Measurements from ENCODE around the gene IL9.

Gene IL9

DNA sequence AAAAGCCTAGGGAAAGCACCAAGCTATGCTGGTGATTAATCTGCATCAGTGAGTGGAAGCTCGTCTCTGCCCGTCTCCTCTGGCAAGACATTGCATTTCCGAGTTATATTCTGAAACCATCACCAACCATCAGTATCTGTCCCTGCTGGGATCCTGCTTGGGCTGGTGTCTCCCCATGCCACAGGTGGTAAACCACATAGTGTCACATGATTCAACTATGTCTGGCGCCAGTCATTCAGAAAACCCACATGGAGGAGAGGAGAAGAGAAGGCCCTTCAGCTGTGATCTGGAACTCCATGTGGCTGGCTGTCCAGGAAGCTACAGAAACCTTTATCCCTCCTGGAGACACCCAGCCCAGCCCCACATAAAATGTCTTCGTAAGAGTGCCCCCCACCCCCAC is 4.8 kb downstream of the IL9 start:
- DNase-seq, result no peak

DNA sequence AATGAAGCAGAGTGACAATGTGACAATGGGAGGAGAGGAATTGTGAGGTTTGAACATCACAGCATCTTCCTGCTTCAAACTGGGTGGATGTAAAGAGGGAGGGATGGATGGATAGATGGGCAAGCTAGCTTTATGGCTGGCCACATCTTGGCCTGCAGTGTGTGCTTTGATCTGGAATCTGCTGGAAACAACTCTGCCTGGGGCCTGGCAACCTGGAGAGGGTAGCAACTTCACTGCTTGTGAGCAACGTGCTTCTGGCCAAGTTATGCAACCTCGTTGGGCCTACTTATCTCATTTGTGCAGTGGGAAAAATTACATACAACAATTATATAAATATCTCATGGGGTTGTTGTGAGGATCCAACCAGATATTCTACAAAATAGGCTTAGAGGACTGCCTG is 5.3 kb downstream of the IL9 start:
- DNase-seq, result no peak

DNA sequence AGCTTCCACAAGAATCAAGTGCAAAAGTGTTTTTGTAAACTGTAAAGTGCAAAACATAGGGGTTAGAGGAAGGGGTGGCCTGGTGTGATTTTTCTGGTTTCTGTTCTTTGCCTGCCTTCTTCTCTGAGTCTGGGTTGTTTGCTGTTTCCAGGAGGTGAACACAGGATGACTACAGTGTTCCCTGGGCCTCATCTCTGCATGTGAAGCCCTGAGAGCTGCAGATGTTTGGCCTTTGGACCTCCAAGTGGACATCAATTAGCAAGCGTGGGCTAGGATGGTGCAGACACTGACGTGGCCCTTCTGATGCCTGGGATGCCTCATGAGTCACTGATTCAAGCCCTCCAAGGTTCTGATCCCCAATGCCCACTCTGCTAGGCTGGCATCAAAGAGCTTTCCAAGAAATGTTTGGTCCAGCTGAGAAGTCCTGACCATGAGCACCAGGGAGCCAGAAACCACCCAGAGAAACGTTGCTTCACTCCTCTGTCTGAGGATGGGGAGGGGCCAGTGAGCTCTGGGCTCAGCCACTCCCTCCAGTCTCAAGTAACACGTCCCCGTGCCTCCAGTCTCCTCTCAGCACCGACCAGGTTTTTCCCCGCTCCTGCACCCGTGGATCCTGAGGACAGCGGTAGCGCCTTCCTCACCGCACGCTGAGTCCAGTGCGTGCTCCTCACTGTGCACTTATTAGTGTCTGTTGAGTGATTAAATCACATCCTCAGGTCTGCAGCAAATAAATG is 7.6 kb downstream of the IL9 start:
- DNase-seq, result no peak

DNA sequence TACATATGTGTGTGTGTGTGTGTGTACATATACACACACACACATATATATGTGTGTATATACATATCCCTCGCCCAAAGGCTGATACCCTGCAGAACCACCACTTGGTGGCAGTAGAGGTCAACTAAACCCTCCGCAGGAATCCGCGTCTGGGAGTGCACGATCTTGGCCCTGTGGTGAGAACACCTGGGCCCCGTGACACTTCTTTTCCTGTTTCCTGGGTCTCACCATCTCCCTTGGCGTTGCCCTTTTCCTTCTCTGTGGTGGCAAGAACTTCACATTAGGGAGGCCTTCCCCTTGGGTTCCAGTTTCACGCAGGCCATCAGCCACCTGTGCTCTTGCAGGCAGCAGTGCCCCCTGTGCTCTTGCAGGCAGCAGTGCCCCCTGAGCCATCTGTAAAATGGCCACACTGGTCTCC is 8.2 kb downstream of the IL9 start:
- DNase-seq, result peak; percentile 30

DNA sequence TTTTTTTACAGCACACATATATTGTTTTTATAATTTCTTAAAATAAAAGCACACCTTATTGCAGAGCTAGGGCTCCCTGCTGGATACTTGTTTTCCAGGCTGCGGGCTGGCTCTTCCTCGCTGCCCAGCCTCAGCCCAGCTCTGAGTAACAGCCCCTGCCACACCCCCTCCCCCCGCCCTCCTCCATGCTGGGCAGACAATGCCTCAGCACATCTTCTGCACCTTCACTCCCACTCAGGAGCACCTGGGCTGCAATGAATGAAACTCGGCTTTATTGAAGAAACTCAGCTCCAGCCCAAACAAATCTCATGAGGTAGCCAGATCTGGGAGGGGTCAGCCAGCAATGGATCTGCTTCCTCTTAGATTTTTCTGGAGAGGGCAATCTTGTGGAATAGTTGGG is 9.5 kb downstream of the IL9 start:
- no peak for DNase-seq

DNA sequence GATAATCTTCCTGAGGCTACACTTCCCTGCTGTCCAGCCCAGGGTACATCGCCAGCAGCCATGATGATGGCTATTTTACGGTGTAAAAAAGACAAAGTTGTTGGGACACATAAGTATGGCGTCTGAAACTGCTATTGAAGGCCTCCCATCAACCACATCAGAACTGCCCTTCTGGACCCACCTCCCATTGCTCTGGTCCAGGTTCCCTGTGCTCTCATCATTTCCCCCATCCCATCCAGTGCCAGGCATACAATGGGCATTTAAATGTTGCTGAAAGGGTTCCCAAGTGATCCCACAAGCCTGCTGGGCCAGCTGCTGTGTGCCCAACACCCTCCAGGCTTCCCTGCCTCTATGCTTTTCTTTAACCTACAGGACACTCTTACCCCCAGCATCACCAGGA is 10.6 kb downstream of the IL9 start:
- DNase-seq, result no peak

DNA sequence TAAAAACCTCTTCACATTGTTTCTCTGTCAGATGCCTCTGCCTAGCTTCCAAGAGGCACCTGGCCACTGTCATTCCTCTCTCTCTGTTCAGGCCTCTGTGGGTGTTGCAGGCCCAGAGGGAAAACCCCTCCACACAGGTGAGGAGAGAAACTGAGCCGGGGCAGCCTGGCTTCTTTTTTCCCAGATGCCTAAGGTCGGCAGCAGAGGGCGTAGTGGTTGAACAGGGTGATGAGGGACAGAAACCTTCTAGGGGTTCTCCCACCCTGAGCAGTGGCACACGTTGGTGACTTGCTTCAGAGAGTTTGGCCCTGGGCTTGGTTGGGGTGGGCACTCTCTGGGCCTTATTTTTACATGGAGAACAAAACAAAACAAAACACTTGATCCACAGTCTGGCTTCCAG is 12.2 kb downstream of the IL9 start:
- no peak for DNase-seq

DNA sequence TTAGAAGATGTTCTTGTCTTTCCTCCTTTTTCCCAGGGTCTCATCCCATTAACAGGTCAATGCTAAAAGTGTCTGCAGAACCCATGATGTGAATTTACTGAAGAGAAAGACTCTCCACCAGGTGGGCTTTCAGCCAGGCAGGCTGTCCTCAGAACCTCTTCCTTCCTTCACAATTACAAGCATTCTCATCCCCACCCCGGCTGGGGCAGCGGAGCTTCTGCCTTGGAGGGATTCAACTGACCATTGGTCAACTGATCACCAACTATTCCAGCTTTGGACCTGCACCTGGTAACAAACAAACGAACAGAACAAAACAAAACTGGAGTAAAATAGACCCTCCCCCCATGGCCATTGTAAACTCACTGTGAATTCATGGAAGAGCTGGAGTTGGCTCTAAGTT is 12.6 kb downstream of the IL9 start:
- DNase-seq, result no peak

DNA sequence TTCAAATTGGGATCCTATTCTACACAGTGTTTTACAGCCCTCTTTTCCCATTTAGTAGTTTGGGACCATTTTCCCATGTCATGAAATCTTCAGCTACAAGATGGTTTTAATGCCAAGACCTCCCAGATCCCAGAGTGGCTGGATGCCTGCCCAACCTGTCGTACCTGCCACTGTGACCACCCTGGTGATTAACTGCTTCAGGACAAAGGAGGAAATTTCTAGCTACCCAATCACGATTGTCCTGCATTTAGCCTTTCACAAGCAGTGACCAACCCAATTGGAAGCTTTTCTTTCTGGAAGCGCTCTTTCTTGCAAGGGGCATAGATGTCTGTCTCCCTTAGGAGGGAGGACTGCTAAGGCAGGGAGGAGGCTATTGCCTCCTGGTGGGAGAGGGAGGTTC is 13.8 kb downstream of the IL9 start:
- DNase-seq, result no peak

DNA sequence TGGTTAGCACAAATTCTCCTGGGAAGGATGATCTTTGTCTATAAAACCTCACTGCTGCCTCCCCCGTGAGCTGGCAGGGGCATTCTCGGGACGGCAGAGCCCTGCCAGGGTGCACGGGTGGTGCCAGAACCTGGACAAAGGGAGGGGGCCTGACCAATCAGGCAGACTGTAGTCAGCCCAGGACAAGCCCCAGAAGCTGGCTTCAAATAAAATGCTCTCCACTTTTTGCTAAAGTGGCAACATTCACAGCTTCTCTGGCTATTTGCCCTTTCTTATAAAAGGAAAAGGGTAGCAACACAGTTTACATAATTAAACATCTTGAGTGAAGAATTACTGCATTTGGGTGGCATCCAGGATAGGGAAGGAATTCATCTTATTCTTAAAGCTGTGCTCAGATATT is 14.4 kb downstream of the IL9 start:
- no peak for DNase-seq

DNA sequence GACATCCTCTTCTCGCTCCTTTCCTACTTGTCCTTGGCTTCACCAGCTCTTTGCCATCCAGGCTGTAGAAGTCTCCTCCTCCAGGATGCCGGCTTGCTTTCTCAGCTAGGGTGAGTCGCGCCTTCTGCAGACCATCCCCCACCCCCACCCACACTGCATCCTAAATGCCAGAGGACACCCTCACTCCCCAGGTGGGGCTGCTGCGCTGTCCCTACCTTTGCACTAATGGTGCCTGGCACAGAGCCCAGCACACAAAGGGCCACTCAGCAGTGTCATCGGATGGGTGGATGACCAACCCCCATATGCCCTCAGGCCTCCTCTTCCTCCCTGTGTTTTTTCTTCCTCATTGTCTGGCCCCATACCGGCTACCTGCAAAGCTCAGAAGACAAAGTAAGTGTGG is 14.8 kb downstream of the IL9 start:
- DNase-seq, result no peak

DNA sequence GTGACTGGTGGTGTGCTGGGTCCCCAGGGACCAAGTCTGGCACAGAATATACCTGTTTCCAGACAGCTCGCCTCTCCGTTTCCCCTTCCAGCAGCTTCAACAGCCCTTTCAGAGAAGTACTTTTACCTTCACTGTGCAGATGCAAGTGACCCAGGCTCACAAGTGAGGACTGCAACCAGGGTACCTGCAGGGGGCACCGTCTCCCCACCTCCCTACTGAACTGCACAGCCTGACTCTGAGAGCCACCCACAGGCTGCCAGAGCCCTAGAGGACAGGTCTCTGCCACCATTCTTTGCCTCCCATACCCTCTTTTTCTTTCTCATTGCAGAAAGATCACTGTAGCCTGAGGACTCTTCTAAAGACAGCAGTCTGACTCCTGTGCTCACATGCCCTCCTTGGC is 15.4 kb downstream of the IL9 start:
- DNase-seq, result no peak

DNA sequence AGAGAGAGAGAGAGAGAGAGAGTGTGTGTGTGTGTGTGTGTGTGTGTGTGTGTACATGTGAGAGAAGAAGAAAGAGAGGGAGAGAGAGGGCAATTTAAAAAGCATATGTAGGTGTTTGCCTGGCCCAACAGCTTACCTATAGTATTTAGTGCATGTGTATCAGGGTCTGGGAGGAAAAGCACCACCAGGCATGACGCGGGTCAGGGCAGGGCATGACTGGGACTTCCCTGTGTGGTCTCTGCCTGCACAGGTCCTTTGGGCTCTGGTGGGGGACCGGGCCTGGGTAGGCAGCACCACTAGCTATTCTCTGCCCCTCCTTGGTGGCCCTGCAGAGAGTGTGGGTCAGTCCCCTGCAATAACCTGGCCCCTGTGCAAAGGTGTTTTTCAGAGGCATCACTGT is 16.1 kb downstream of the IL9 start:
- no peak for DNase-seq

DNA sequence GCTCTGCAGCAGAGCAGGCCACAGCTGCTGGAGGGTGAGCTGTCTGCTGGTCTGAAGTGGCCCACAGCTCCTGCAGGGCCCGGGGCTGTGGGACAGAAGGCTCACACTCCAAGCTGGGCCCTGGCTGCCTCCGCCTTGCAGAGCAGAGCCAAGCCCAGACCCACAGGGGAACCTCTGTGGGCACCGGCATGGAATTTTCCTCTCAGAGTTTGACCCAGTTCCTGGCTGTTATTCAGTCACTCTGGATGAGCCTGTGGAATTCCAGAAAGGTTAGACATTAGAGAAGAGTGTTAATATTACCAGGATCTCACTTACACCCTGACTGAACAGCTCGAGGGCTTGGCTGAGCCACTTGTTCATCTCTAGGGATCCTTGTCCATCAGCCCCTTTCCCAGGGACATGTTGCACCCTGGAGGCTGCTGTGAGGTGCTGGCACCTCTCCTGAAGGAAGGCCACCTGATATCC is 17.5 kb downstream of the IL9 start:
- no peak for DNase-seq

DNA sequence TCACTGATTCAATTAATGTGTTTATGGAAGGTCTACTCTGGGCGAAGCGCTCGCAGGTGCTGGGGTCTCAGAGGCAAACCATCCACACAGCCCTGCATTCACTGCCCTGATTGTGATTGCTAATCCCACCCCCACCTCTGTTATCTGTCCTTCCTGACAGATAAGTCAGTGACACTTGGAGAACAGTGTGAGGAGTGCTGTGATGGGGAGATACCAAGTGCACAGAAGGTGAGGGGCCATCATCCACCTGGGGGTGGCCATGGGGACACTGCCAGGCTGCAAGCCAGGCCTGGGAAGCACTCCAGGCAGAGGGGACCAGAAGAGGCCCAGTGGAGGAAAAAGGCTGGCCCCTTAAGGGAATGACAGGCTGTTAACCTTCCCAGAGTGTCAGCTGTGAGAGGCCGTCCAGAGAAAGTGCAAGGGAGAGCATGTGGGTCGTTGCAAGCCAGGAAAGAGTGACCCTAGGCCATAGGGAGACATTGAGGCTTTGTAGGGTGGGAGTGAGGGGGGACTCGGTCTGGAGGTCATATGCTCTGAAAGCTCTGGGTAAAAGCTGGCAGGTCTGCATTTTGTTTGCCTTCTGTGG is 18.0 kb downstream of the IL9 start:
- DNase-seq, result no peak

DNA sequence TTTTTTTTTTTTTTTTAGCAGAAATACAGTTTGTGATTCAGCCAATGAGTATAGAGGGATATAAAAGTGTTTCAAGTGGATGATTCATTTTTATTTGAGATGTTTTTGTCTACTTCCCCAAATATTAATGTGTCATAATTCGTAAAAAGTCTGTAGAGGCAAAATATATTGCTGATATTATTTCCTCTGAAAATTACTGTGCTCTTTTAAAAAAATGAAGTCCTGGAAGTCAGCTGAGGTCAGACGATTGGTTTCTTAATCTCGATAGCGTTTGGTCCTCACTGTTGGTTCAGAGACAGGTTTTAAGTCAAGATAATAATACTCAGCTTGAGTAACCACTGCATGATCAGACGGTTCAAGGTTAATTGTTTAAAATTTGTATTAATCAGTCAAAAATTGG is 19.5 kb downstream of the IL9 start:
- DNase-seq, result no peak

DNA sequence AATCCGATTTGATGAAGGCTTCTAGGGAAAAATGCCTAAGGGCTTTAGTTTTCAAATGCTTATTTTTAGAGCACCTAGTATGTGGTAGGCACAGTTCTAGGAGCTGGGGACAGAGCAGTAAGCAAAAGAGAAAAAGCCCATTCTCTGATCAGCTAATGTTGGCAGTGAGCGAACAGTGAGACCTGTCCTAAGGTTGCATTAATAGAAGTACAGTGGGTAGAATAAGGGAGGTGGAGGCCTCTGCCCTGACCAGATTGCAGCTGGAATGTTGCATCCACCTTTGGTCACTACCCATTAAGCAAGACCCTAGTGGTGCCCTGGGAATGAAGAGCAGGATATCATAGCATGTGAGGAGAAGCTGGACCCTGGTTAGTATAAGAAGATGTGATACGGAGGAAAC is 20.1 kb downstream of the IL9 start:
- DNase-seq, result no peak

DNA sequence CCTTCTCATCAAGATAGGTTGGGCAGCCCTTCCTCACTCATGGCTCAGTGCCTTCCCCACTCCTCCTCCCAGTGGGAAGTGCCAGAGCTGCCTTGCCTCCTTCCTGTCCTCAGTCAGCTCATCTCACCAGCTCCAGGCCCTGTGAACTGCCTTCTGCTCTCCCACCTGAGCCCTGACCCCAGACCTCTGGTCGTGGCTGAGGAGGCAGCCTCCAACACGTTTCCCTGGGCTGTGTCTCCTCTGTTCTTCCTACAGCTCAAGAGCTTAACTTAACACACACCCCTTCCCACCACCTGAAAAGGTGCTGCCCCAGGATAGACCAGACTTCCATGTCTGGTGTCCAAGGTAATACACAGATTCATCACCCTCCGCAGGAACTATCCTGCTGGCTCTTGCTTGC is 21.2 kb downstream of the IL9 start:
- no peak for DNase-seq

DNA sequence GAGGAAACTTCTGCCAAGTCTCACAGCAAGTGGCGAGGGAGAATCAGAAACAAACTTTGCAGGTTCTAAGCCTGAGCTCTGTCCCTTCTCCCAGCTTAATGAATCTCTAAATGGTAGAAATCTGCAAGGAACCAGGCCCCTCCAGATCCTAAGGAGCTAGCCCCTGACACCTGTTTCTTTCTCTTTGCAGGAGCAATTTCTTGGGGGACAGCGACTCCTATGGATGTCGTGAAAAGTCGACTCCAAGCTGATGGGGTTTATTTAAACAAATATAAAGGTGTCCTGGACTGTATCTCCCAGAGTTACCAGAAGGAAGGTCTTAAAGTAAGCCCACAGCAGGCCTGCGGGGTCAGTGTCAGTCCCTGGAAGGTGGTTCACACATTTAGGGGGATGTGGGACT is 21.8 kb downstream of the IL9 start:
- DNase-seq, result no peak

DNA sequence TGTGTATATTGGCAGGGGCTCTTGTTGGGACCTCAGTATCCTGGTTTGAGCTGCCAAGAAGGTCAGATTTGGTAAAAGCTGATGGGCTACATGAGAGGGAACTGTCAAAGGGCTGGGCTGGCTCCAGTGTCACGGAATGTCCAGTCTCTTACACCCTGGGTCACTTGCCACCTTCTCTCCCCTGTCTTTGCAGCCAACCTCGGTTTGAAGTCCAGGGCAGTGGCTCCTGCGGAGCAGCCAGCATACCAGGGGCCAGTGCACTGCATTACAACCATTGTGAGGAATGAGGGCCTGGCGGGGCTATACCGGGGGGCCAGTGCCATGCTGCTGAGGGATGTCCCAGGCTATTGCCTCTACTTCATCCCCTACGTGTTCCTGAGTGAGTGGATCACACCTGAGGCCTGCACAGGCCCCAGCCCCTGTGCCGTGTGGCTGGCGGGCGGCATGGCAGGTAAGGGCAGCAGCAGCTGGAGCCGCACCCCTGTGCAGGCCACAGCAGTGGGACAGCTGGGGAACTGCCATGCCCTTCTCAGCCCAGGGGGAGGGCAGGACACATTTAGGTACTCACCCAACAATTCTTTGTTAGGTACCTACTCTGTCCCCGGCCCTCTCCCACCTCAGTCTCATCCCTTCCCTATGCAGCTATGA is 24.2 kb downstream of the IL9 start:
- no peak for DNase-seq

DNA sequence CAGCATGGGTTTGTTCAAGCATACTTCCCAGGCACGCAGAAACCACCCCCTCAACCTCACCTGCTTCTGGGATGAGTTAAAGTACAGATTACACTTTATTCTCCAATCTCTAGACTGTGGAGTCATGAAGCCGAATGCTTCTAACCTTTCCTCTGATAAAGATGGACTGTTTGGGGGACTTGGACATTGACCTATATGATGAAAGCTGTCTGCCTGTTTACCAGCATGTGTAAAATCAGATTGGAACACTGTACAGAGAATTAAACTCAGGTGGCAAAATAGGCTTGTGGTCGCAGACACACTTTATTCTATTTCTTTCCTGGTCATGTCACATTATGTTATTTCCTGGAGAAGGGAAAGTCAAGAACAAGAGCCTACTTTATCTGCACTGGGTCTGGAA is 25.7 kb downstream of the IL9 start:
- no peak for DNase-seq

DNA sequence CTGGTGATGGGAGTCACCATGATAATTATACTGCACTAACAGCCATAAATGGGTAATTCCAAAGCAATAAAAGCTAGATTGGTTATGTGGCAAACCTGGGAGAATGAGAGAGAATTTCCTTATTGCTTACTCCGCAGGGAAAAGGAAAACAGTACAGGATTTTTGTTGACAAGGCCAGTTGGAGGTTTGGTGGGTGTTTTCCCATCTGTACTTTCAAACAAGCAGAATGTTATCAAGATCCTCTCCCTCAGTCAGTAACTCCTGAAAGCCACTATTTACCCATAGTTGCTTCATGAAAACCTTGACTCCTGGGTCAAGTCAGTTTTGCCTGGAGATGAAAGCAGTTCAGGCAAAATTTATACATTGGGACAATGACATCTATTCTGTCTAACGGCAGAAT is 26.4 kb downstream of the IL9 start:
- DNase-seq, result no peak

DNA sequence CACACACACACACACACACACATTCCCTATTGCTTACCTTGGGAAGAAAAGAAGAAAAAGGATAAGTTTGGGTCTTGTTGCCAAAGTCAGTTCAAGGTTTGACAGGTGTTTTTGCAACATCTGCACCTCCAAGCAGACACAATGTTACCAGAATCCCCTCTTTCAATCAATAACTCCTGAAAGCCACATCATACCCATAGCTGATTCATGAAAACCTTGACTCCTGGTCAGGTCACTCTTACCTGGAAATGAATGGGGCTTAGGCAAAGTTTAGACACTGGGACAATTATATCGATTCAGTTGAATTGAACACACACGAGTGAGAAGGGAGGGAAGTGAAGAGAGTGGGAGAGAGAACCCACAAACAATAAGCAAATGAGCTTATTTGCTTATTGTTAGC is 27.0 kb downstream of the IL9 start:
- DNase-seq, result no peak

DNA sequence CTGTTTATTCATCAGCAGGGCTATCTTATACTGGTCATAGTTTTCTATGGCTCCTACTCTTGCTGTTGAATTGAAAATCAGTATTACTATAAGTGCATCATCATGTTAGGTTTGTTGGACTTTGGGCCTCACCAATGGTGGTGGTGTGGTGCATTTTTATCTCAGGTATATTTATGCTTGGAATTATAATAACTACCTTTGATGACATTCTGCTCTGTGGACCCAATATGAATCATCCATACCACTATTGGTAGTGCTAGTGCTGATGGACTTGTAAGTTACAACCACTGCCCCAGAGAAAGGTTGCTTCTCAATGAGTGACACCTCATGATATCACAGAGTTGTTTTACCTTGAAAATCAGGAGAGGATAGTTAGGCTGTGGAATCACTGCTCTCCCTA is 28.0 kb downstream of the IL9 start:
- no peak for DNase-seq

DNA sequence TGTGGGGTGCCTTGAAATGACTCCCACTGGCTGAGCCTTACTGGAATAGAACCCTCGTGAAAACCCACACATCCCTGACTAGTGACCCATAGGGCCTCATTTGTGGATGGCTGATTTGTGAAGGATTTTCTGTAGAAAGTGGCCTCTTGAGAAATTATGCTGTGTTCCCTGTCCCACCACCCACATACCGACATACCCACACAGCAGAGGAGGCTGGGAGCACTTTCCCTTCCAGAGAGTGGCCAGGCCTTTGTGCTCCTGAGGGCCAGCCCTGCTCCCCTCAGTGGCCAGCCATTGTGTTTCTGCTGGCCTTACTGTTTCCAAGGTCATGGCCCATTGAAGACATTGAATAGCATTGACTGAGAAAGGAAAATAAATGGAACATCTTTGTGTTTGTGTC is 29.6 kb downstream of the IL9 start:
- no peak for DNase-seq
